ACC112 (cell line): ENCODE results near the gene MAZ.
"Not testable (repeated sequence)": the region's sequence is repeated elsewhere in the genome, so short reads cannot be mapped to it uniquely, and the experiment has no call there.

Source experiments
- H2AFZ ChIP-seq: fragments of 200-600 bp; sonication (generic); one replicate; pipeline ENCODE4 v1.6.0; 2017; ENCODE audit warnings: antibody characterized with exemption, low read length; ENCODE audit not compliant: unreplicated experiment
- H3K27ac ChIP-seq: fragments of 200-600 bp; sonication (generic); 2 replicates; pipeline ENCODE4 v1.5.1; 2014; ENCODE audit warnings: low read depth, mild to moderate bottlenecking, antibody characterized with exemption, low read length, moderate library complexity
- H3K27me3 ChIP-seq: fragments of 200-600 bp; sonication (generic); 2 replicates; pipeline ENCODE4 v1.6.1; 2014; ENCODE audit warnings: mild to moderate bottlenecking, antibody characterized with exemption, low read length, moderate library complexity, mixed read lengths; ENCODE audit not compliant: insufficient read depth
- H3K36me3 ChIP-seq: fragments of 200-600 bp; sonication (generic); 2 replicates; pipeline ENCODE4 v1.6.1; 2016; ENCODE audit warnings: mild to moderate bottlenecking, antibody characterized with exemption, low read length, moderate library complexity, mixed read lengths; ENCODE audit not compliant: insufficient read depth
- H3K4me1 ChIP-seq: fragments of 200-600 bp; sonication (generic); one replicate; pipeline ENCODE4 v1.6.1; 2016; ENCODE audit warnings: low read length, mixed read lengths; ENCODE audit not compliant: insufficient read depth, unreplicated experiment, control insufficient read depth
- H3K4me3 ChIP-seq: fragments of 200-600 bp; sonication (generic); 2 replicates; pipeline ENCODE4 v1.5.1; 2014; ENCODE audit warnings: mild to moderate bottlenecking, low read depth, low read length
- H3K79me2 ChIP-seq: fragments of 200-600 bp; sonication (generic); one replicate; pipeline ENCODE4 v1.6.0; 2016; ENCODE audit warnings: low read length; ENCODE audit not compliant: control insufficient read depth, unreplicated experiment, insufficient read depth

MAZ gene

GRCh38 chr16:29830774-29831173 lies 24.4 kb downstream of the MAZ start:
- Histone ChIP-seq H3K27me3 (no peaks in the 10 kb centered on the region), H3K36me3 (peaks cover 11% of the 10 kb centered on the region; the same call in 1 of the 2 replicates), H3K27ac (no peak overlapping the region), H3K4me3 (no peak overlapping the region), H3K79me2 (peaks cover 48% of the 10 kb centered on the region), H2AFZ (no peak overlapping the region), H3K4me1 (peaks cover 14% of the 10 kb centered on the region)

GRCh38 chr16:29831490-29831889 lies 25.2 kb downstream of the MAZ start:
- Histone ChIP-seq H3K4me3 (no peak overlapping the region), H3K27me3 (no peaks in the 10 kb centered on the region), H3K36me3 (peaks cover 12% of the 10 kb centered on the region), H3K4me1 (peaks cover 9% of the 10 kb centered on the region), H2AFZ (no peak overlapping the region), H3K27ac (no peak overlapping the region), H3K79me2 (peaks cover 42% of the 10 kb centered on the region)

- peaks cover 20% of the 10 kb centered on the region for H3K36me3 ChIP-seq
- H3K4me1 ChIP-seq, H3K27me3 ChIP-seq, H3K27ac ChIP-seq, H3K4me3 ChIP-seq, H2AFZ ChIP-seq: not testable (repeated sequence)
- peaks cover 26% of the 10 kb centered on the region for H3K79me2 ChIP-seq
Observed at GRCh38 chr16:29833219-29833618, 26.9 kb downstream of the MAZ start.

- Histone ChIP-seq H3K4me1 (no peaks in the 10 kb centered on the region), H3K79me2 (peaks cover 18% of the 10 kb centered on the region), H3K27ac (no peak overlapping the region), H3K27me3 (no peaks in the 10 kb centered on the region), H2AFZ (no peak overlapping the region), H3K36me3 (peaks cover 24% of the 10 kb centered on the region), H3K4me3 (no peak overlapping the region)
Observed at GRCh38 chr16:29834079-29834478, 27.8 kb downstream of the MAZ start.

- Histone ChIP-seq H3K27ac (no peak overlapping the region), H3K4me3 (no peak overlapping the region), H3K4me1 (no peaks in the 10 kb centered on the region), H2AFZ (no peak overlapping the region), H3K27me3 (no peaks in the 10 kb centered on the region), H3K79me2 (peaks cover under 1% of the 10 kb centered on the region), H3K36me3 (peaks cover 33% of the 10 kb centered on the region)
Observed at GRCh38 chr16:29835926-29836325, 29.6 kb downstream of the MAZ start.

GRCh38 chr16:29836623-29837022 lies 30.3 kb downstream of the MAZ start:
- Histone ChIP-seq H3K4me3 (no peak overlapping the region), H3K27ac (no peak overlapping the region), H3K36me3 (peaks cover 33% of the 10 kb centered on the region), H3K4me1 (no peaks in the 10 kb centered on the region), H2AFZ (no peak overlapping the region), H3K27me3 (no peaks in the 10 kb centered on the region), H3K79me2 (no peaks in the 10 kb centered on the region)

GRCh38 chr16:29837841-29838240 lies 31.5 kb downstream of the MAZ start:
- no peaks in the 10 kb centered on the region for H3K79me2 ChIP-seq
- H3K36me3 ChIP-seq = peaks cover 33% of the 10 kb centered on the region
- no peak overlapping the region for H3K4me3 ChIP-seq
- no peaks in the 10 kb centered on the region for H3K27me3 ChIP-seq
- no peak overlapping the region for H2AFZ ChIP-seq
- no peak overlapping the region for H3K27ac ChIP-seq
- H3K4me1 ChIP-seq = no peaks in the 10 kb centered on the region

GRCh38 chr16:29839822-29840221 lies 33.5 kb downstream of the MAZ start:
- no peak overlapping the region for H2AFZ ChIP-seq
- H3K4me3 ChIP-seq = no peak overlapping the region
- no peaks in the 10 kb centered on the region for H3K79me2 ChIP-seq
- H3K27me3 ChIP-seq = no peaks in the 10 kb centered on the region
- no peaks in the 10 kb centered on the region for H3K4me1 ChIP-seq
- H3K36me3 ChIP-seq = peaks cover 24% of the 10 kb centered on the region
- no peak overlapping the region for H3K27ac ChIP-seq

GRCh38 chr16:29840240-29840639 lies 33.9 kb downstream of the MAZ start:
- no peak overlapping the region for H3K4me3 ChIP-seq
- H3K27ac ChIP-seq = no peak overlapping the region
- no peaks in the 10 kb centered on the region for H3K4me1 ChIP-seq
- no peaks in the 10 kb centered on the region for H3K79me2 ChIP-seq
- no peak overlapping the region for H2AFZ ChIP-seq
- peaks cover 22% of the 10 kb centered on the region for H3K36me3 ChIP-seq
- H3K27me3 ChIP-seq = no peaks in the 10 kb centered on the region

GRCh38 chr16:29841631-29842030 lies 35.3 kb downstream of the MAZ start:
- no peaks in the 10 kb centered on the region for H3K79me2 ChIP-seq
- H2AFZ ChIP-seq = no peak overlapping the region
- no peaks in the 10 kb centered on the region for H3K27me3 ChIP-seq
- H3K4me1 ChIP-seq = no peaks in the 10 kb centered on the region
- no peak overlapping the region for H3K27ac ChIP-seq
- peaks cover 19% of the 10 kb centered on the region for H3K36me3 ChIP-seq
- H3K4me3 ChIP-seq = no peak overlapping the region

GRCh38 chr16:29842732-29843346 lies 36.5 kb downstream of the MAZ start:
- Histone ChIP-seq H3K79me2 (no peaks in the 10 kb centered on the region), H3K4me3 (no peak overlapping the region), H3K4me1 (no peaks in the 10 kb centered on the region), H3K27ac (no peak overlapping the region), H3K36me3 (peaks cover 21% of the 10 kb centered on the region; the same call in 1 of the 2 replicates), H2AFZ (no peak overlapping the region), H3K27me3 (no peaks in the 10 kb centered on the region)
